H1 (cell line): ENCODE data around the gene ZBP1. TPM values are rescaled to one million over a fixed set of nuclear protein-coding genes. Genes with fewer than 3 reads are reported as not detected.
A peak's percentile ranks its signal among the peaks of the same experiment; 100 is the strongest.

Source experiments
- CTCF ChIA-PET: fragments of 300-600 bp; sonication (Branson Sonifier 250); formaldehyde crosslinking; loops from one replicate; lab custom pipeline; 2021; ENCODE audit not compliant: partially characterized antibody; lab: Charles Lee
- POLR2A ChIA-PET: fragments of 300-600 bp; sonication (Branson Sonifier 250); formaldehyde crosslinking; loops from one replicate; lab custom pipeline; 2021; ENCODE audit warnings: inconsistent platforms; ENCODE audit not compliant: partially characterized antibody; lab: Charles Lee
- DNase-seq, 2 experiments: peaks; one replicate each; pipeline versions ENCODE4 v3.0.0 to v3.0.0-alpha.2; 2010 to 2022; ENCODE audit warnings: low spot score in 2 of 2, low read depth in 1 of 2, mixed read lengths in 1 of 2
- FAIRE-seq: peaks from 2 replicates; lab custom pipeline; 2011; peaks lifted over from hg19 to GRCh38; lab: Jason Lieb, UNC
- H2AFZ ChIP-seq: 2 replicates; pipeline ENCODE4 v1.8.1; 2012; ENCODE audit warnings: low read length, inconsistent platforms
- H2AK5ac ChIP-seq: 2 replicates; pipeline ENCODE4 v1.6.1; 2013; ENCODE audit warnings: low read depth, low read length
- H2BK120ac ChIP-seq: replicated peaks from 2 replicates; pipeline ENCODE3; 2013; ENCODE audit warnings: low read depth, low read length, inconsistent platforms
- H2BK12ac ChIP-seq: 2 replicates; pipeline ENCODE4 v1.6.1; 2013; ENCODE audit warnings: low read depth, low read length
- H2BK15ac ChIP-seq: 2 replicates; pipeline ENCODE4 v1.6.1; 2013; ENCODE audit warnings: low read length
- H2BK20ac ChIP-seq: 2 replicates; pipeline ENCODE4 v1.6.1; 2013; ENCODE audit warnings: low read length
- H2BK5ac ChIP-seq: 2 replicates; pipeline ENCODE4 v1.6.1; 2013; ENCODE audit warnings: low read depth, low read length
- H3K14ac ChIP-seq: 2 replicates; pipeline ENCODE4 v1.6.1; 2013; ENCODE audit warnings: inconsistent platforms; ENCODE audit not compliant: insufficient read length
- H3K18ac ChIP-seq: 2 replicates; pipeline ENCODE4 v1.6.1; 2013; ENCODE audit warnings: low read length; ENCODE audit errors: extremely low read depth
- H3K23ac ChIP-seq: 2 replicates; pipeline ENCODE4 v1.6.1; 2013; ENCODE audit warnings: inconsistent platforms; ENCODE audit not compliant: insufficient read length
- H3K23me2 ChIP-seq: 2 replicates; pipeline ENCODE4 v1.6.1; 2013; ENCODE audit warnings: low read depth, low read length
- H3K27ac ChIP-seq: 2 replicates; pipeline ENCODE4 v1.6.1; 2011; ENCODE audit warnings: low read depth, low read length, inconsistent platforms
- H3K27me3 ChIP-seq, 4 experiments: replicated peaks in 1 of 4; 1 replicate in 1 of 4; 2 replicates in 3 of 4; pipeline versions ENCODE4 v1.6.1 to v1.8.1; 2011 to 2013; ENCODE audit warnings: low read length in 3 of 4, mild to moderate bottlenecking in 3 of 4, inconsistent platforms in 2 of 4, mixed read lengths in 2 of 4, moderate library complexity in 1 of 4; ENCODE audit not compliant: control insufficient read depth in 3 of 4, insufficient read depth in 3 of 4; ENCODE audit errors: extremely low read depth in 1 of 4
- H3K36me3 ChIP-seq, 4 experiments: 2 replicates each; pipeline versions ENCODE4 v1.6.1 to v1.8.1; 2011 to 2013; ENCODE audit warnings: mild to moderate bottlenecking in 4 of 4, low read length in 3 of 4, moderate library complexity in 2 of 4, control low read depth in 1 of 4, inconsistent platforms in 1 of 4; ENCODE audit not compliant: insufficient read depth in 4 of 4, control insufficient read depth in 2 of 4
- H3K4ac ChIP-seq: replicated peaks from 2 replicates; pipeline ENCODE3; 2013; ENCODE audit warnings: low read length, low read depth, mixed read lengths, inconsistent platforms; ENCODE audit not compliant: insufficient read length
- H3K4me1 ChIP-seq, 4 experiments: replicated peaks in 1 of 4; 1 replicate in 1 of 4; 2 replicates in 3 of 4; pipeline versions ENCODE4 v1.6.1 to v1.8.1; 2011 to 2013; ENCODE audit warnings: low read length in 3 of 4, inconsistent platforms in 2 of 4, mixed read lengths in 1 of 4; ENCODE audit not compliant: insufficient read depth in 4 of 4, control insufficient read depth in 3 of 4
- H3K4me2 ChIP-seq, 2 experiments: 2 replicates each; pipeline versions ENCODE4 v1.6.1 to v1.8.1; 2011 to 2013; ENCODE audit warnings: low read depth in 2 of 2, low read length in 2 of 2, control low read depth in 1 of 2, inconsistent platforms in 1 of 2, mild to moderate bottlenecking in 1 of 2; ENCODE audit not compliant: insufficient read depth in 1 of 2
- H3K4me3 ChIP-seq, 4 experiments: fragments of 200-600, 300-600 bp in 1 of 4; sonication (generic), shearing (Covaris generic), sonication (Bioruptor Twin) in 1 of 4; 2 replicates each; pipeline versions ENCODE4 v1.5.1 to v1.8.1; 2011 to 2016; ENCODE audit warnings: low read length in 4 of 4, low read depth in 3 of 4, control low read depth in 2 of 4, inconsistent platforms in 2 of 4, mild to moderate bottlenecking in 2 of 4, mixed read lengths in 1 of 4, moderate library complexity in 1 of 4; ENCODE audit not compliant: insufficient read depth in 2 of 4; ENCODE audit errors: extremely low read depth in 1 of 4
- H3K56ac ChIP-seq: replicated peaks from 2 replicates; pipeline ENCODE3; 2013; ENCODE audit warnings: low read depth, mild to moderate bottlenecking, mixed read lengths, low read length, inconsistent platforms; ENCODE audit not compliant: insufficient read length
- H3K79me1 ChIP-seq: 2 replicates; pipeline ENCODE4 v1.6.1; 2013; ENCODE audit warnings: low read depth, low read length, control low read depth
- H3K79me2 ChIP-seq, 2 experiments: 2 replicates each; pipeline versions ENCODE4 v1.6.1 to v1.8.1; 2012 to 2013; ENCODE audit warnings: low read length in 2 of 2, mild to moderate bottlenecking in 2 of 2, inconsistent platforms in 1 of 2; ENCODE audit not compliant: insufficient read depth in 2 of 2, control insufficient read depth in 1 of 2
- H3K9ac ChIP-seq, 4 experiments: replicated peaks in 1 of 4; 1 replicate in 1 of 4; 2 replicates in 3 of 4; pipeline versions ENCODE4 v1.6.1 to v1.8.1; 2011 to 2013; ENCODE audit warnings: low read depth in 3 of 4, low read length in 3 of 4, control low read depth in 2 of 4, mild to moderate bottlenecking in 2 of 4, moderate library complexity in 2 of 4, inconsistent platforms in 1 of 4; ENCODE audit errors: extremely low read depth in 1 of 4
- H3K9me3 ChIP-seq, 2 experiments: 2 replicates each; pipeline versions ENCODE4 v1.6.1 to v1.8.1; 2012 to 2013; ENCODE audit warnings: mild to moderate bottlenecking in 2 of 2, moderate library complexity in 2 of 2, control low read depth in 1 of 2, inconsistent platforms in 1 of 2, low read depth in 1 of 2, low read length in 1 of 2, mixed read lengths in 1 of 2; ENCODE audit not compliant: insufficient read depth in 2 of 2
- H4K20me1 ChIP-seq, 2 experiments: replicated peaks in 1 of 2; 2 replicates each; pipeline versions ENCODE3 to v1.8.1; 2011 to 2013; ENCODE audit warnings: inconsistent platforms in 2 of 2, low read length in 2 of 2, mild to moderate bottlenecking in 1 of 2; ENCODE audit not compliant: insufficient read depth in 2 of 2, control insufficient read depth in 1 of 2
- H4K5ac ChIP-seq: 2 replicates; pipeline ENCODE4 v1.6.1; 2013; ENCODE audit warnings: low read length, low read depth, mixed read lengths, inconsistent platforms; ENCODE audit not compliant: insufficient read length
- H4K8ac ChIP-seq: 2 replicates; pipeline ENCODE4 v1.8.0; 2013; ENCODE audit warnings: mild to moderate bottlenecking, moderate library complexity, low read length, inconsistent platforms; ENCODE audit not compliant: insufficient read depth; ENCODE audit errors: extremely low read depth
- H4K91ac ChIP-seq: replicated peaks from 2 replicates; pipeline ENCODE3; 2013; ENCODE audit warnings: low read length, mixed read lengths, inconsistent platforms; ENCODE audit not compliant: insufficient read length
- FOSL1 ChIP-seq: IDR thresholded peaks from 2 replicates; pipeline ENCODE4 v1.6.1; 2011; ENCODE audit warnings: mild to moderate bottlenecking, low read depth, low read length, moderate library complexity; ENCODE audit not compliant: insufficient read depth
- JUND ChIP-seq: IDR thresholded peaks from 2 replicates; pipeline ENCODE4 v1.6.1; 2011; ENCODE audit warnings: mild to moderate bottlenecking, improper control_type of control experiment, low read length
- PHF8 ChIP-seq: fragments of 200-600 bp; sonication (generic); conservative IDR thresholded peaks from 2 replicates; pipeline ENCODE4 v1.7.1; 2012; ENCODE audit warnings: low read depth, mild to moderate bottlenecking, inconsistent platforms, low read length, moderate library complexity
- RAD21 ChIP-seq, 2 experiments: IDR thresholded peaks in 1 of 2; conservative IDR thresholded peaks in 1 of 2; 2 replicates each; pipeline ENCODE4 v1.6.1; 2011; ENCODE audit warnings: low read depth in 2 of 2, low read length in 2 of 2, improper control_type of control experiment in 1 of 2, inconsistent platforms in 1 of 2, mild to moderate bottlenecking in 1 of 2, moderate library complexity in 1 of 2
- SIX5 ChIP-seq: IDR thresholded peaks from 2 replicates; pipeline ENCODE4 v1.6.1; 2011; ENCODE audit warnings: mild to moderate bottlenecking, low read depth, low read length
- SRF ChIP-seq: IDR thresholded peaks from 2 replicates; pipeline ENCODE4 v1.6.1; 2011; ENCODE audit warnings: mild to moderate bottlenecking, low read depth, low read length, moderate library complexity
- WGBS, 2 experiments: shearing (Covaris generic) in 1 of 2; methylation state at CpG; one replicate each; pipeline versions ENCODE4 v1.1.6 to v1.1.7; 2013 to 2015; ENCODE audit warnings: low lambda C conversion rate in 2 of 2, mixed read lengths in 2 of 2, inconsistent platforms in 1 of 2, low coverage in 1 of 2, missing lambda C conversion rate in 1 of 2; ENCODE audit not compliant: insufficient replicate concordance in 2 of 2, insufficient coverage in 1 of 2, insufficient read length in 1 of 2; ENCODE audit errors: extremely low coverage in 1 of 2, missing lambda C conversion rate in 1 of 2; 5-methylcytosine and 5-hydroxymethylcytosine counted together
- polyA plus RNA-seq, 7 experiments: library from polyadenylated mRNA; depleted of rRNA in 3 of 7; stranded (reverse) in 5 of 7; unstranded in 2 of 7; fragments of >200 nt in 5 of 7; fragments of 200-250 nt in 2 of 7; gene quantifications; 1 replicate in 5 of 7; 2 replicates in 1 of 7; 4 replicates in 1 of 7; pipeline versions ENCODE4 v1.2.1 to v1.2.3, GENCODE V29; 2011 to 2013; ENCODE audit warnings: missing spikeins in 2 of 7, mixed read lengths in 2 of 7
- total RNA-seq: library from RNA; stranded (reverse); fragmentation: NEBNext Ultra II Directional; extraction: Animal tissue kit (Norgen Biotek cat#: 25700); gene quantifications from 2 replicates; pipeline ENCODE4 v1.2.1, GENCODE V29; 2021
- TF ChIP-seq, protein P1 (sequence below), 3 experiments: IDR thresholded peaks; 1 replicate in 2 of 3; 2 replicates in 1 of 3; pipeline versions ENCODE4 v1.5.1 to v1.6.1; 2011; ENCODE audit warnings: low read length in 3 of 3, mild to moderate bottlenecking in 3 of 3, inconsistent platforms in 2 of 3, low read depth in 1 of 3, moderate library complexity in 1 of 3; ENCODE audit not compliant: insufficient read depth in 1 of 3; ENCODE audit errors: control extremely low read depth in 1 of 3

Gene ZBP1
- total and polyA plus RNA-seq, 2 of the 8 experiments (the other 6 are each of a cell fraction or from before 2014, with no cell fraction given): not detected

DNA sequence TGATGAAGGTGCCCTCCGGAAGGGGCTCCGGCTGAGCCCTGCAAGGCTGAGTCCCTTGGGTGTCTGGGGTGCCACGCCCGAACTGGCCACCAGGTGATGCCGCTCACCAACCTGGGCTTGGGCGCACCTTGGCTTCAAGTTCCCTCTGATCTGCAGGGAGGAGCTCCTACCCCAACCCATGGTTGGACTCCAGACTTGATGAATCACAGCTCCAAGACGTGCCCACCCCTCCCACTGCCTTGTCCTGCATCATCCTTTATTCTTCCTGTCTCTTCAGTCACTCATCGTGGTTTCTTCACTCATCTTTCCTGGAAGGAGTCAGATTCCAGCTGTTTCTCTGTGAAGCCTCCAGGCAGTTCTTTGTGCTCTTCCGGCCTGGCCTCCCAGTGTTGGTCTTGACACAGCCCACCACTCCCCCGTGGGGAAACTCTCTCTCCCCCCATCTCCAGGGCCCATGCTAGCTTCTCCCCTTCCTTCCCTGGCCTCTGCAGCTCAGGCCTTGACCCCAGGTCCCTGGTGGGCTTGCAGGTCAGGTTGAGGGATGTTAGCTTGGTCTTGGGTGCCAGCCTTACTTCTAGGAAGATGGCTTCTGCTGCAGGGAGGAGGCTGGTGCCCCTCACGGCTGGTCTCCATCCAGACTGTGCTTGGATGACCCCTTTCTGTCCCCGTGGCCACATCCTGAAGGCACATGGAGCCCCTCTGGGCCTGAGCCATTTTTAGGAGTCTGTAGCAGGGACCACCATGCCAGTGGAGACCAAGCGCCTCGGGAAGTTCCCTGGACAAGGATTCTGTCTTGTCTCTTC, 2.6 kb upstream of the ZBP1 start:
- Histone ChIP-seq H2BK20ac (no peak overlapping the region), H4K8ac (no peak overlapping the region), H3K4me3 (no peak overlapping the region), H3K79me1 (no peaks in the 10 kb centered on the region), H4K20me1 (no peaks in the 10 kb centered on the region), H3K27me3 (no peaks in the 10 kb centered on the region), H3K27ac (no peak overlapping the region), H2BK120ac (no peak overlapping the region), H3K79me2 (no peaks in the 10 kb centered on the region), H3K23ac (no peak overlapping the region), H3K56ac (no peak overlapping the region), H2AFZ (no peak overlapping the region), H3K18ac (no peak overlapping the region), H3K4me2 (no peak overlapping the region), H3K36me3 (no peaks in the 10 kb centered on the region), H3K4ac (no peak overlapping the region), H3K4me1 (no peaks in the 10 kb centered on the region), H2BK15ac (0 out of 2 replicates have a peak overlapping the region, but pooled peaks have one; percentile 46), H4K91ac (no peak overlapping the region), H2BK5ac (no peak overlapping the region), H4K5ac (no peak overlapping the region), H3K9me3 (no peaks in the 10 kb centered on the region; a peak in 2 of 4 replicates), H3K14ac (no peak overlapping the region), H2BK12ac (0 out of 2 replicates have a peak overlapping the region, but pooled peaks have one; percentile 9), H2AK5ac (no peak overlapping the region), H3K23me2 (no peaks in the 10 kb centered on the region), H3K9ac (no peak overlapping the region)
- ChIA-PET POLR2A (no interaction called here), CTCF (interaction anchor here (0.6 to 4.3 kb wide), 76 partner anchors 9 to 1872 kb away, joined by 3 to 29 read pairs (median 3); no protein-coding TSS in a partner anchor)
- FAIRE-seq: no peak
- peak; percentile 38 to 90 for DNase-seq
- WGBS, 2 experiments: 68% methylated on average over 13 of the region's 14 CpGs; no CpG with 5 or more reads in 1 of the 2 experiments
- TF ChIP-seq PHF8 (no peak), JUND (0 out of 2 replicates have a peak, but pooled peaks have one; percentile 15), RAD21 (IDR thresholded peaks at IDR 0.05 in 1 of 2, conservative IDR thresholded peaks at IDR 0.05 in 1 of 2; ENCODE audit: low read depth in 2 of 2, low read length in 2 of 2) (peak; percentile 96 to 97), FOSL1 (no peak), SIX5 (no peak), SRF (no peak)
- TF ChIP-seq, protein P1, sequence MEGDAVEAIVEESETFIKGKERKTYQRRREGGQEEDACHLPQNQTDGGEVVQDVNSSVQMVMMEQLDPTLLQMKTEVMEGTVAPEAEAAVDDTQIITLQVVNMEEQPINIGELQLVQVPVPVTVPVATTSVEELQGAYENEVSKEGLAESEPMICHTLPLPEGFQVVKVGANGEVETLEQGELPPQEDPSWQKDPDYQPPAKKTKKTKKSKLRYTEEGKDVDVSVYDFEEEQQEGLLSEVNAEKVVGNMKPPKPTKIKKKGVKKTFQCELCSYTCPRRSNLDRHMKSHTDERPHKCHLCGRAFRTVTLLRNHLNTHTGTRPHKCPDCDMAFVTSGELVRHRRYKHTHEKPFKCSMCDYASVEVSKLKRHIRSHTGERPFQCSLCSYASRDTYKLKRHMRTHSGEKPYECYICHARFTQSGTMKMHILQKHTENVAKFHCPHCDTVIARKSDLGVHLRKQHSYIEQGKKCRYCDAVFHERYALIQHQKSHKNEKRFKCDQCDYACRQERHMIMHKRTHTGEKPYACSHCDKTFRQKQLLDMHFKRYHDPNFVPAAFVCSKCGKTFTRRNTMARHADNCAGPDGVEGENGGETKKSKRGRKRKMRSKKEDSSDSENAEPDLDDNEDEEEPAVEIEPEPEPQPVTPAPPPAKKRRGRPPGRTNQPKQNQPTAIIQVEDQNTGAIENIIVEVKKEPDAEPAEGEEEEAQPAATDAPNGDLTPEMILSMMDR (IDR thresholded peaks at IDR 0.05; ENCODE audit: control extremely low read depth in 1 of 3, insufficient read depth in 1 of 3, low read depth in 1 of 3, low read length in 3 of 3): peak; percentile 93 to 98 (median 95)
